IMR-90 (cell line): ENCODE measurements around the gene AKR1E2.

ENCODE experiments used
- MXI1 ChIP-seq: IDR thresholded peaks from 2 replicates; pipeline ENCODE4 v1.6.1; 2012; ENCODE audit warnings: low read depth, mild to moderate bottlenecking, low read length, moderate library complexity, borderline replicate concordance
- POLR2A ChIP-seq: IDR thresholded peaks from 2 replicates; pipeline ENCODE4 v1.6.1; 2012; ENCODE audit warnings: mild to moderate bottlenecking, low read depth, low read length
- RAD21 ChIP-seq: IDR thresholded peaks from 2 replicates; pipeline ENCODE4 v1.6.1; 2012; ENCODE audit warnings: low read length, improper control_type of control experiment
- SMC3 ChIP-seq: fragments of 150-350 bp; IDR thresholded peaks from 2 replicates; pipeline ENCODE4 v1.6.1; 2016; ENCODE audit warnings: low read depth, mild to moderate bottlenecking, antibody characterized with exemption, low read length, moderate library complexity
- TF ChIP-seq, protein P1 (sequence below): conservative IDR thresholded peaks from 2 replicates; pipeline ENCODE4 v1.5.1; 2012; ENCODE audit warnings: mild to moderate bottlenecking, low read depth, low read length, improper control_type of control experiment

DNA sequence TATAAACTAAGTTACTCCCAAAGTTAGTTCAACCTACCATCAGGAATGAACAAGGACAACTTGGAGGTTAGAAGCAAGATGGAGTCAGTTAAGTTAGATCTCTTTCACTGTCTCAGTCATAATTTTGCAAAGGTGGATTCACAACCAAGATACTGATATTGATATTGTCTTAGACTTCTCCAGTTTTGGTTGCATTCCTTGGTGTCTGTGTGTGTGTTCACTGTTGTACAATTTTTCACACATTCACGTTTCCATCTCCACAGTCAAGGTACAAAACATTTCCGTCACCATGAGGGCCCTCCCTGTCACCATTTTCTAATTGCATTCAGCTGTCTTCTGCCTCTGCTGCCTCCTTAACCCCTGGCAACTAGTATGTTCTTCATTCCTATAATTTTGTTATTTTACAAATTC, 41.1 kb downstream of the AKR1E2 start:
- TF ChIP-seq, protein P1, sequence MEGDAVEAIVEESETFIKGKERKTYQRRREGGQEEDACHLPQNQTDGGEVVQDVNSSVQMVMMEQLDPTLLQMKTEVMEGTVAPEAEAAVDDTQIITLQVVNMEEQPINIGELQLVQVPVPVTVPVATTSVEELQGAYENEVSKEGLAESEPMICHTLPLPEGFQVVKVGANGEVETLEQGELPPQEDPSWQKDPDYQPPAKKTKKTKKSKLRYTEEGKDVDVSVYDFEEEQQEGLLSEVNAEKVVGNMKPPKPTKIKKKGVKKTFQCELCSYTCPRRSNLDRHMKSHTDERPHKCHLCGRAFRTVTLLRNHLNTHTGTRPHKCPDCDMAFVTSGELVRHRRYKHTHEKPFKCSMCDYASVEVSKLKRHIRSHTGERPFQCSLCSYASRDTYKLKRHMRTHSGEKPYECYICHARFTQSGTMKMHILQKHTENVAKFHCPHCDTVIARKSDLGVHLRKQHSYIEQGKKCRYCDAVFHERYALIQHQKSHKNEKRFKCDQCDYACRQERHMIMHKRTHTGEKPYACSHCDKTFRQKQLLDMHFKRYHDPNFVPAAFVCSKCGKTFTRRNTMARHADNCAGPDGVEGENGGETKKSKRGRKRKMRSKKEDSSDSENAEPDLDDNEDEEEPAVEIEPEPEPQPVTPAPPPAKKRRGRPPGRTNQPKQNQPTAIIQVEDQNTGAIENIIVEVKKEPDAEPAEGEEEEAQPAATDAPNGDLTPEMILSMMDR: no peak
- TF ChIP-seq SMC3: no peak
- no peak for TF ChIP-seq MXI1
- TF ChIP-seq POLR2A: no peak
- TF ChIP-seq RAD21: no peak
